Activated CD4-positive, alpha-beta T cell treated with anti-CD3 and anti-CD28 coated beads, Interleukin-2, amount 50 U/mL, for 1 hour (primary cell): ENCODE measurements around the gene DTNBP1.
"Not testable (repeated sequence)": the region's sequence is repeated elsewhere in the genome, so short reads cannot be mapped to it uniquely, and the experiment has no call there.

Experiments
- DNase-seq: peaks from one replicate; pipeline ENCODE4 v3.0.0-alpha.2; 2020

DTNBP1 gene

GRCh38 chr6:15555101-15556038, 107.5 kb downstream of the DTNBP1 start:
- no peak for DNase-seq

- DNase-seq, result no peak
These were observed 108.1 kb downstream of the DTNBP1 start for GRCh38 chr6:15554728-15555100.

- DNase-seq, result no peak
These were observed 109.0 kb downstream of the DTNBP1 start for GRCh38 chr6:15553736-15554294.

GRCh38 chr6:15553031-15553430, 109.8 kb downstream of the DTNBP1 start:
- no peak for DNase-seq

- DNase-seq, result no peak
These were observed 111.0 kb downstream of the DTNBP1 start for GRCh38 chr6:15551798-15552197.

GRCh38 chr6:15551262-15551661, 111.6 kb downstream of the DTNBP1 start:
- no peak for DNase-seq

GRCh38 chr6:15550546-15551123, 112.2 kb downstream of the DTNBP1 start:
- DNase-seq, result no peak

- no peak for DNase-seq
These were observed 113.5 kb downstream of the DTNBP1 start for GRCh38 chr6:15549371-15549770.

GRCh38 chr6:15547400-15547799, 115.4 kb downstream of the DTNBP1 start:
- DNase-seq, result no peak

GRCh38 chr6:15546591-15546990, 116.2 kb downstream of the DTNBP1 start:
- DNase-seq, result no peak

GRCh38 chr6:15544321-15544900, 118.4 kb downstream of the DTNBP1 start:
- DNase-seq, result no peak

- not testable (repeated sequence) for DNase-seq
These were observed 119.4 kb downstream of the DTNBP1 start for GRCh38 chr6:15543332-15543917.

- no peak for DNase-seq
These were observed 123.0 kb downstream of the DTNBP1 start for GRCh38 chr6:15539722-15540270.

GRCh38 chr6:15538766-15539495, 123.9 kb downstream of the DTNBP1 start:
- no peak for DNase-seq

GRCh38 chr6:15538106-15538505, 124.7 kb downstream of the DTNBP1 start:
- no peak for DNase-seq

GRCh38 chr6:15536198-15536955, 126.5 kb downstream of the DTNBP1 start:
- no peak for DNase-seq

GRCh38 chr6:15535495-15536197, 127.2 kb downstream of the DTNBP1 start:
- DNase-seq, result no peak

- no peak for DNase-seq
These were observed 127.9 kb downstream of the DTNBP1 start for GRCh38 chr6:15534974-15535373.

- DNase-seq, result no peak
These were observed 129.3 kb downstream of the DTNBP1 start for GRCh38 chr6:15533379-15534026.

- no peak for DNase-seq
These were observed 130.9 kb downstream of the DTNBP1 start for GRCh38 chr6:15531973-15532372.
